Central memory CD8-positive, alpha-beta T cell (primary cell): ENCODE data around the gene ANKRD40.

Experiments
- ATAC-seq: fragments of 150-1000 bp; cut with Tn5 transposase; replicated peaks from 2 replicates; pipeline ENCODE4 v1.10.0; 2022; ENCODE audit warnings: mild to moderate bottlenecking, moderate FRiP score, moderate number of reproducible peaks; ENCODE audit not compliant: poor library complexity, severe bottlenecking; ENCODE audit errors: extremely low read depth
- DNase-seq, 2 donors: peaks; one replicate each; pipeline ENCODE4 v3.0.0; 2021; ENCODE audit warnings: low spot score in 2 of 2
- H3K27ac Mint-ChIP-seq: one replicate; pipeline ENCODE4 v1.8.0; 2022; ENCODE audit warnings: low read depth, mild to moderate bottlenecking, moderate library complexity, mixed read lengths
- H3K27me3 Mint-ChIP-seq: one replicate; pipeline ENCODE4 v1.8.0; 2022; ENCODE audit warnings: mixed read lengths
- H3K36me3 Mint-ChIP-seq: one replicate; pipeline ENCODE4 v1.8.0; 2022; ENCODE audit warnings: mild to moderate bottlenecking, moderate library complexity, mixed read lengths; ENCODE audit not compliant: insufficient read depth
- H3K4me1 Mint-ChIP-seq: one replicate; pipeline ENCODE4 v1.8.0; 2022; ENCODE audit warnings: mixed read lengths
- H3K4me3 Mint-ChIP-seq: one replicate; pipeline ENCODE4 v1.8.0; 2022; ENCODE audit warnings: mild to moderate bottlenecking, moderate library complexity, mixed read lengths
- H3K9me3 Mint-ChIP-seq: one replicate; pipeline ENCODE4 v1.8.0; 2022; ENCODE audit warnings: mixed read lengths

ANKRD40 gene

GRCh38 chr17:50707289-50708049 lies at the start of gene ANKRD40:
TSS of gene ANKRD40 (minus strand) at chr17:50707914. CDS start at chr17:50707654, 260 bp downstream.
- peak; percentile 88 for ATAC-seq
- no peaks in the 10 kb centered on the region for H3K9me3 Mint-ChIP-seq
- peak within 1 kb of the TSS; percentile 93 for H3K4me3 Mint-ChIP-seq
- peaks cover 20% of the 10 kb centered on the region for H3K36me3 Mint-ChIP-seq
- peaks cover 33% of the 10 kb centered on the region for H3K4me1 Mint-ChIP-seq
- no peaks in the 10 kb centered on the region for H3K27me3 Mint-ChIP-seq
- DNase-seq = peak; percentile 90 to 92
- peak within 1 kb of the TSS; percentile 97 for H3K27ac Mint-ChIP-seq

DNA sequence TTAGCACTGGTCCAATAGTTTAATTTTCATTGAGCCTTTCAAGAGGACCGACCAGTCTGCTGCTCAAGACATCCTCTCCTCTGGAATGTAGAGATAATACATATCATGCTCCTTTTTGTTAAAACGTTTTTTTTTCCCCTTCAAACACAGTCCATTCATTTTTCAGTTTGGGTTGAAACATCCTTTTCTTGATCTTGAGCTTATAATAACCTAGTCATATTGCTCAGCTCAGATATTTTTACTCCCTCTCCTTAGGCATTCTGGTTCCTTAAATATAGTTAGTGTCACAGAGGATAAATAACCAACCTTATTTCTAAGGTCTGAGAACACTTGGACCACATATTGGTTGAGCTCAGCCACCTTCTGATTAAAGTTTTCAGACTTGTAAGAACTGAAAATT lies 46.8 kb upstream of the ANKRD40 start:
- Mint-ChIP-seq H3K4me3 (no peak overlapping the region), H3K27ac (no peak overlapping the region), H3K9me3 (no peaks in the 10 kb centered on the region), H3K27me3 (no peaks in the 10 kb centered on the region), H3K36me3 (peaks cover 40% of the 10 kb centered on the region), H3K4me1 (peaks cover 6% of the 10 kb centered on the region)
- ATAC-seq = no peak
- no peak for DNase-seq

GRCh38 chr17:50749245-50749644 lies 41.5 kb upstream of the ANKRD40 start:
- ATAC-seq = no peak
- Mint-ChIP-seq H3K27ac (no peak overlapping the region), H3K36me3 (peaks cover 77% of the 10 kb centered on the region), H3K4me1 (peaks cover 10% of the 10 kb centered on the region), H3K4me3 (no peak overlapping the region), H3K27me3 (no peaks in the 10 kb centered on the region), H3K9me3 (no peaks in the 10 kb centered on the region)
- DNase-seq = no peak

DNA sequence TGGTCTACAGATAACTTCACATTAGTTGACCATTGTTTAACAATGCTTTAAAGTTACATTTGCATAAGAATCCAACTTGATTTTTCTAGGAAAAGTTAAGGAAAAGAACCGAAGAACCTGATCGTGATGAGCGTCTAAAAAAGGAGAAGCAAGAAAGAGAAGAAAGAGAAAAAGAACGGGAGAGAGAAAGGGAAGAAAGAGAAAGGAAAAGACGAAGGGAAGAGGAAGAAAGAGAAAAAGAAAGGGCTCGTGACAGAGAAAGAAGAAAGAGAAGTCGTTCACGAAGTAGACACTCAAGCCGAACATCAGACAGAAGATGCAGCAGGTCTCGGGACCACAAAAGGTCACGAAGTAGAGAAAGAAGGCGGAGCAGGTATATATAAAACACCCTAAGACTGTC lies 37.9 kb upstream of the ANKRD40 start:
- peaks cover 10% of the 10 kb centered on the region for H3K4me1 Mint-ChIP-seq
- no peak for DNase-seq
- H3K9me3 Mint-ChIP-seq = no peaks in the 10 kb centered on the region
- H3K27me3 Mint-ChIP-seq = no peaks in the 10 kb centered on the region
- no peak for ATAC-seq
- peak overlapping the region; percentile 13 for H3K27ac Mint-ChIP-seq
- H3K36me3 Mint-ChIP-seq = peaks cover 91% of the 10 kb centered on the region
- H3K4me3 Mint-ChIP-seq = no peak overlapping the region

DNA sequence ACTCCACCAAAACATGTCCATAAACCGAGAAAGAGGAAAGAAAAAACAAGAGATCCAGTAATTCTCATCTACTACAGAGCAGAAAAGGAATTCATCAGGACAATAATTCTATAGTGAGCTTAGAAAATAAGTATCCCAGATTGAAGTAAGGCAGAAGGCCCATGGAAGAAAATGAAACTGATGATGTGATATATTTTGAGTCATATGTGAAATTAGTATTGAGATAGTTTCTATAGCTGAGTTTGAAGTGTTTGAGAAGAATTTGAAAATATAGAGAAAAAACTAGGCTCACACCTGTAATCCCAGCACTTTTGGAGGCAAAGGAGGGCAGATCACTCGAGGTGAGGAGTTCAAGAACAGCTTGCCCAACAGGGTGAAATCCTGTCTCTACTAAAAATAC lies 31.4 kb upstream of the ANKRD40 start:
- Mint-ChIP-seq H3K4me3 (no peak overlapping the region), H3K36me3 (peaks cover 65% of the 10 kb centered on the region), H3K4me1 (peaks cover 42% of the 10 kb centered on the region), H3K27ac (peak overlapping the region; percentile 87), H3K9me3 (no peaks in the 10 kb centered on the region), H3K27me3 (no peaks in the 10 kb centered on the region)
- DNase-seq = no peak
- no peak for ATAC-seq

DNA sequence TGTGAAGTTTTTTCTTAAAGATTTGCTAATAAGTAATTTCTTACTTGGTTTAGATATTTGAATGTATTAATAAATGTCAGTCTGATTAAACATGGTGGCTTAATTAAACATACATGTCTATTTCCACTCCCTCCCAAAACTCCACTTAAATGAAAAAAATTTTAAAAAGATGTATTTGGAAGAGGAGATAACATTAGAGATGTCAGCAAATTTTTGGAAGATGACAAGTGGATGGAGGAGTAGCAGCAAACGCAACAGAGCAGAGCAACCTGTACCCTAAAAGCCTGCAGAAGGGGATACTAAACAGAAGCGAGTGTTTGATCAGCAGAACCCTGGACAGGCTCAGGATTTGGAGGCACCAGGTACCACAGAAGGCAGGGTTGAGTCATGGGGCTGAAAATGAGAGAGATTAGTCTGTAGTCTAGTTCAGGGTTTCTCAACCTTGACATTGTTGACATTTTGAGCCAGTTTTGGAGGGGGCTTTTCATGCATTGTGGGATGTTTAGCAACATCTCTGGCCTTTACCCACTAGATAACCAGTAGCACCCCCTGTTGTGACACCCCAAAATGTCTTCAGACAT lies 29.5 kb upstream of the ANKRD40 start:
- ATAC-seq = no peak
- H3K36me3 Mint-ChIP-seq = peaks cover 51% of the 10 kb centered on the region
- H3K27ac Mint-ChIP-seq = peak overlapping the region; percentile 87
- no peaks in the 10 kb centered on the region for H3K27me3 Mint-ChIP-seq
- no peak for DNase-seq
- peaks cover 49% of the 10 kb centered on the region for H3K4me1 Mint-ChIP-seq
- no peak overlapping the region for H3K4me3 Mint-ChIP-seq
- H3K9me3 Mint-ChIP-seq = no peaks in the 10 kb centered on the region

DNA sequence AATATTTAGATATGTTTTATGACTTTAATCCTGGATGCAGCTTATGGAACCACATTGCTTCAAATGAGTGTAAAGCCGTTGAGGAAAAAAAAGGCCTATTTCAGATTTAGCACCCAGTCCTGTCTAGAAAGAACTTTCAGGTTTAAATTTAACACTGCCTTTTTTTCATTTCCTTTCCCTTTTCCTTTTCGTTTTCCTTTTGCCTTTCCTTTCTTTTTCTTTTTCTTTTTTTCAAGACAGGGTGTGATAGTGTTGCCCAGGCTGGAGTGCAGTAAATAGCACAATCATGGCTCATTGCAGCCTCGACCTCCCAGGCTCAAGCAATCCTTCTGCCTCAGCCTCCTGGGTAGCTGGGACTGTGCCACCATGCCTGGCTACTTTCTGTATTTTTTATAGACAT lies 27.6 kb upstream of the ANKRD40 start:
- no peak for DNase-seq
- peaks cover 37% of the 10 kb centered on the region for H3K36me3 Mint-ChIP-seq
- H3K4me3 Mint-ChIP-seq = peak overlapping the region; percentile 28
- ATAC-seq = no peak
- H3K27me3 Mint-ChIP-seq = no peaks in the 10 kb centered on the region
- H3K9me3 Mint-ChIP-seq = no peaks in the 10 kb centered on the region
- H3K27ac Mint-ChIP-seq = no peak overlapping the region
- peaks cover 60% of the 10 kb centered on the region for H3K4me1 Mint-ChIP-seq

DNA sequence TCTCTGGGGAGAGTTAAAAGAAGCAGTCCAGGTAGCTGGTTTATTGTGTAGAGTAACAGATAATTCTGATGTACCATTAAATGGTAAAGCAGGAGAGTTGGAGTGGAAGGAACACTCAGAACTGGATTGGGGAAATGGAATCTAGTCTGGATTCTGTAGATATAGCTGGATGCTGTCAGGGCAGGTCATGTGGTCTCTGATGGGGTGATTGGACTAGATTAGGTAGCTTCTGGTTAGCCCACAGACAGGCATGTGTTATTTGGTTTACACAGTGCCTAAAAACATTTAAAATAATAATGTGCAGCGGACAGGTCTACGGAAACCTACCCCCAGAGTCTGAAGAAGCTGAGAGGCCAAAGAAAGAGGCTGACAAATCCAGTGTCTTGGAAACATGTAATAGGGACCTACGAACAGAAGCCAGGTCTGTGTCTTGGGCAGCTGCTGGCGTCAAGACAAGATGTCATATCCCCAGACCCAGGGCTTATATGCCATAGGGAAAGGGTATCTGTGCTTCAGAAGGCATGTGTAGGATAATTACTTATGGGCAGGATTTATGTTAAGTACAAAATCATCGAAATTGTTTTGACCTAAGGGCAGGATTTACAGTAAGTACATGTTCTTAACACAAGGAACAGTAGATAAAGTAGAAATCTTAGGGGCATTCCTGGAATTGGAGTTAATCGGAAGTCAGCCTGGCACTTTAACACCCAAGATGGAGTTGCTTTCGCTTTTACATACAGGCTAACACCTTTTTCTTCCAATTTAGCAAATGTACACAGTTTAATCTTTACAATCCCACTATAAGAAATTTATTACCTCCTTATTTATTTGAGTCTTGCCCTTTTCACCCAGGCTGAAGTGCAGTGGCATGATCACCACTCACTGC lies 24.1 kb upstream of the ANKRD40 start:
- peak; percentile 62 for ATAC-seq
- H3K4me3 Mint-ChIP-seq = peak overlapping the region; percentile 55
- peak overlapping the region; percentile 63 for H3K27ac Mint-ChIP-seq
- peaks cover 11% of the 10 kb centered on the region for H3K36me3 Mint-ChIP-seq
- peaks cover 62% of the 10 kb centered on the region for H3K4me1 Mint-ChIP-seq
- no peaks in the 10 kb centered on the region for H3K9me3 Mint-ChIP-seq
- no peaks in the 10 kb centered on the region for H3K27me3 Mint-ChIP-seq
- no peak for DNase-seq

DNA sequence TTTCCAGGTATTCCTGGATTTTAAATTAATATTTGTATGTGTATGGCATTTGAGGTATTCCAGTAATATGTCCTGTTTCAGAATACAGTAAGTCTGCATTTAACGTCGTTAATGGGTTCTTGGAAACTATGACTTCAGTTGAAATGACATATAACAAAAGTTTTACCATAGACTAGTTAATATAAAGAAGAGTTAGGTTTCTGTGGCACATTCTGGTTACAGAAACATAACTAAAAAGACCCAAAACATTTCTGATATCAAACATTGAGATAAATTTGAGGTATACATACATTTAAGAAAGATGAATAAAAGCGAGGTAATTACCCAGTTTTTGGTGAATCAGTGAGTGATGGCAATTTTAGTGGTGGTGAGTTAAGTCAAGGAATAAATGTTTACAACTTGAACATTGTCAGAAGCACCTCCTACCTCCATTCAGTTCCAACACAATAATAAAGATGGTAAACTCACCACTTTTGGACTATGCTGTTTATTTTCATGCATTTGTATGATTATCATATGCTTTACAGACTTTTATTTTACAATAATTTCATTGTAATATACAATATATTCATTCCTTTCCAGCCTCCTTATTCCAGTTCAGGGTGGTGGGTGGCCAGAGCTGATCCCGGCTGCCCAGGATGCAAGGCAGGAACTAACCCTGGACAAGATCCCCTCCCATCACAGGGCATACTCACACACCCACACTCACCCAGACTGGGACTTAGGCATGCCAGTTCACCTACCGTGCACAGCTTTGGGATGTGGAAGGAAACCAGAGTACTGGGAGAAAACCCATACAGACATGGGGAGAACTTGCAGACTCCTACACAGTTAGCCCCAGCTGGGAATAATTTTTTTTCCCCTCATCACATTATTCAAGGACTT lies 21.4 kb upstream of the ANKRD40 start:
- ATAC-seq (no peak), DNase-seq (no peak)
- peak overlapping the region; percentile 19 for H3K27ac Mint-ChIP-seq

GRCh38 chr17:50728112-50728429 lies 20.4 kb upstream of the ANKRD40 start:
- Mint-ChIP-seq H3K4me1 (peaks cover 55% of the 10 kb centered on the region), H3K27ac (peak overlapping the region; percentile 33), H3K27me3 (no peaks in the 10 kb centered on the region), H3K4me3 (peak overlapping the region; percentile 55), H3K36me3 (peaks cover 16% of the 10 kb centered on the region), H3K9me3 (no peaks in the 10 kb centered on the region)
- DNase-seq (no peak), ATAC-seq (no peak)

More for the DNA sequence above, 21.4 kb upstream of the ANKRD40 start:
- H3K4me1 Mint-ChIP-seq = peaks cover 55% of the 10 kb centered on the region
- H3K4me3 Mint-ChIP-seq = peak overlapping the region; percentile 55
- no peaks in the 10 kb centered on the region for H3K27me3 Mint-ChIP-seq
- peaks cover 16% of the 10 kb centered on the region for H3K36me3 Mint-ChIP-seq
- H3K9me3 Mint-ChIP-seq = no peaks in the 10 kb centered on the region

DNA sequence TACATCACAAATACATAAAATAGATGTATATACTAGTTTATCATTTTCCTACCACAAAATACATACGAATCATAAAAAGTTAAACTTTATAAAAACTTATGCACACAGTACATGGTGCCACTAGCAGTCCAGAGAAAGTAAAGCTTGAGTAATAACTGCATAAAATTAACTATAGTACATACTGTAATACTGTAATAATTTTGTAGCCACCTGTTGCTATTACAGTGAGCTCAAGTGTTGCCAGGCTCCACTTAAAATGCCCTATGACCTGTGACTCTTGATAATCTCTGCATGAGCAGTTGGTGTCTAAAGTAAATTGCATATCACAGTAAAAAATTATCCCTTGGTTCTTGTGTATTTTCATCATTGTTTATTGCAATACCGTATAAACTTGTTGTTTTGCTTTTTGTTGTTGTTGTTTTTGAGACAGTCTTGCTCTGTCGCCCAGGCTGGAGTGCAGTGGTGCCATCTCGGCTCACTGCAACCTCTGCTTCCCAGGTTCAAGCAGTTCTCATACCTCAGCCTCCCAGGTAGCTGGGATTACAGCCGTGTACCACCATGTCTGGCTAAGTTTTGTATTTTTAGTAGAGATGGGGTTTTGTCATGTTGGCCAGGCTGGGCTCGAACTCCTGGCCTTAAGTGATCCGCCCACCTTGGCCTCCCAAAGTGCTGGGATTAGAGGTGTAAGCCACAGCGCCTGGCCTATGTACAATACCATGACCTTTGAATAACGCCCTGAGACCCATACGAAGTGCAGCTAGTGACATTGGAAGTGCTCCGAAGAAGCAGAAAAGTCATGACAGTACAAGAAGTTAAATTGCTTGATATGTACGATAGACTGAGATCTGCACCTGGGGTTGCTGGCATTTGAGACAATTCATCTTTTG lies 18.3 kb upstream of the ANKRD40 start:
- DNase-seq (no peak), ATAC-seq (no peak)
- peak overlapping the region; percentile 4 for H3K4me3 Mint-ChIP-seq
- H3K27ac Mint-ChIP-seq = no peak overlapping the region
- H3K27me3 Mint-ChIP-seq = no peaks in the 10 kb centered on the region
- peaks cover 17% of the 10 kb centered on the region for H3K36me3 Mint-ChIP-seq
- no peaks in the 10 kb centered on the region for H3K9me3 Mint-ChIP-seq
- H3K4me1 Mint-ChIP-seq = peaks cover 52% of the 10 kb centered on the region
